ENCODE results near the gene SLC4A8.

DNA sequence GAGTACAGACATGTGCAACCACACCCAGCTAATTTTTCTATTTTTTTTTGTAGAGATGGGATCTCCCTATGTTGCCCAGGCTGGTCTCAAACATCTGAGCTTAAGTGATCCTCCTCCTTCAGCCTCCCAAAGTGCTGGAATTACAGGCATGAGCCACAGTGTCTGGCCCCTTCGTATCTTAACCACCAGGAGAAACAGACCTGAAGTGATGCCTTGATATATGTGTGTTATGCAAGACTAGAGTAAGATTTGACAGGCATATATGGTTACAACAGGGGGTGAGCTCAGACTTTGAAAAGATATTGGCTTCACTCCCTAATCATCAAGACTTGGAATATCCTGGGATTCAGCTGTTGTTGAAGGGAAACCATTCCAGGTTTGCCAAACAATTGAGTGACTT lies 22.7 kb upstream of the SLC4A8 start:
- TF ChIP-seq CTCF (conservative IDR thresholded peaks at IDR 0.05) = no peak
- TF ChIP-seq ZFX (IDR thresholded peaks at IDR 0.05) = no peak
